GM21360 (cell line): ENCODE results near the gene CNN1.
"Not testable (repeated sequence)": the region's sequence is repeated elsewhere in the genome, so short reads cannot be mapped to it uniquely, and the experiment has no call there.

Experiments used
- ATAC-seq: cut with Tn5 transposase; IDR thresholded peaks from one replicate; pipeline ENCODE4 v1.9.1; 2021; ENCODE audit warnings: mild to moderate bottlenecking, moderate library complexity; ENCODE audit not compliant: unreplicated experiment

CNN1 gene

DNA sequence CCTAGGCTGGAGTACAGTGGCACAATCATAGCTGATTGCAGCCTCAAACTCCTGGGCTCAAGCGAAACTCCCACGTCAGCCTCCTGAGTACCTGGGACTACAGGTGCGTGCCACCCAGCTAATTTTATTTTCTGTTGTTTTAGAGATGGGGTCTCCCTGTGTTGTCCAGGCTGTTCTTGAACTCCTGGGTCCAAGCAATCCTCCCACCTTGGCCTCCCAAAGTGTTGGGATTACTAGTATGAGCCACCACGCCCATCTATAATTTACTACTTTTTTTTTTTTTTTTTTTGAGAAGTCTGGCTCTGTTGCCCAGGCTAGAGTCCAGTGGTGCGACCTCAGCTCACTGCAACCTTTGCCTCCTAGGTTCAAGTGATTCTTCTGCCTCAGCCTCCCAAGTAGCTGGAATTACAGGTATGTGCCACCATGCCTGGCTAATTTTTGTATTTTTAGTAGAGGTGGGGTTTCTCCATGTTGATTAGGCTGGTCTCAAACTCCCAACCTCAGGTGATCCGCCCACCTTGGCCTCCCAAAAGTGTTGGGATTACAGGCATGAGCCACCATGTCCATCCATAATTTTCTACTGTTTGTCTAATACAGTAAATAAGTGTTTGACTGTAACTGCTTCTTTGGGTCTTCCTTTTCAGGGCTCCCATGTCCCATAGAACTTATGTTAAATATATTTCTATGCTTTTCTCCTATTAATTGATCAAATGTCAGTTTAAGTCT is 25.6 kb downstream of the CNN1 start:
- ATAC-seq: not testable (repeated sequence)

DNA sequence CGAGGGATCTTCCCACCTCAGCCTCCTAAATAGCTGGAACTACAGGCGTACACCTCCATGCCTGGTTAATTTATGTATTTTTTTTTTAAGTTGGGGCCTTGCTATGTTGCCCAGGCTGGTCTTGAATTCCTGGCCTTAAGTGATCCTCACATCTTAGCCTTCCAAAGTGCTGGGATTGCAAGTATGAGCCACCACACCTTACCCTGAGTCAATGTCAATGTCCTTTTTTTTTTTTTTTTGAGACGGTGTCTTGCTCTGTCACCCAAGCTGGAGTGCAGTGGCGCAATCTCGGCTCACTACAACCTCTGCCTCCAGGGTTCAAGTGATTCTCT is 27.0 kb downstream of the CNN1 start:
- not testable (repeated sequence) for ATAC-seq

GRCh38 chr19:11566164-11566563 is 27.5 kb downstream of the CNN1 start:
- no peak for ATAC-seq

- ATAC-seq: no peak
Observed at GRCh38 chr19:11570039-11570462, 31.4 kb downstream of the CNN1 start.

- not testable (repeated sequence) for ATAC-seq
Observed at GRCh38 chr19:11573354-11573753, 34.7 kb downstream of the CNN1 start.

GRCh38 chr19:11573763-11574162 is 35.1 kb downstream of the CNN1 start:
- ATAC-seq: not testable (repeated sequence)

DNA sequence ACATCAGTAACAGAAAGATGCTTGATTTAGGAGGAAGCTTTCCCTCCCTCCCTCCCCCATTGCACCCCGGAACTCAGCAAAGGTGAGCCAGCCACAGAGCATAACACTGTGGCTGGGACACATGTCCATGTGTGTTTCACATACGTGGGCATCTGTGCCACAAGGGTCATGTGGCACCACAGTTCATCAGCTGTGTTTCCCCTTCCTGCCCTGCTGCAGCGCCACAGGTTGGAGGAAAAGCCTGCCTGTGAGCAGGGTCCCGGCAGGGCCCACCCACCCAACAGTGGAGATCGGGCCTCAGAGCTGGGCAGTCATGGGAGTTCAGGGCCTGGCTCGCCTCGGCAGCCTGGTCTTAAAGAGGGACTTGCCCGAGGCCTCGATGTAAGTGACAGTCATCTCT is 36.0 kb downstream of the CNN1 start:
- no peak for ATAC-seq

DNA sequence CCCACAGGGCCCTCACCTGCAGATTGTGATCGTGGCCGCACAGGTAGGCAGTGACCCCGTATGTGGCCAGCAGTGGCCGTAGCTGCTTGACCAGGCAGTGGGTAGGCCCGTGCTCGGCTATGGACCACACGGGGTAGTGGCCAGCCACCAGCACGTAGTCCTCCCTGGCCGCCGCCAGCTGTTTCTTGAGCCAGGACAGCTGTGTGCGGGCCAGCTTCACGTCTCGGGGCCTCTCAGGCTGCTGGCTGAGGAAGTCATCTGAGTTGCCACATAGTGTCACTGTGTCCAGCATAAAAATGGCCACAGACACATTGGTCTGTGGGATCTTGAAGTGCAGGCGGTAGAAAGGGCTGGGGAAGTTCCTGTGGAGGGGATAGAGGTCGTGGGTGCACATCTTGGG is 37.6 kb downstream of the CNN1 start:
- ATAC-seq: no peak

DNA sequence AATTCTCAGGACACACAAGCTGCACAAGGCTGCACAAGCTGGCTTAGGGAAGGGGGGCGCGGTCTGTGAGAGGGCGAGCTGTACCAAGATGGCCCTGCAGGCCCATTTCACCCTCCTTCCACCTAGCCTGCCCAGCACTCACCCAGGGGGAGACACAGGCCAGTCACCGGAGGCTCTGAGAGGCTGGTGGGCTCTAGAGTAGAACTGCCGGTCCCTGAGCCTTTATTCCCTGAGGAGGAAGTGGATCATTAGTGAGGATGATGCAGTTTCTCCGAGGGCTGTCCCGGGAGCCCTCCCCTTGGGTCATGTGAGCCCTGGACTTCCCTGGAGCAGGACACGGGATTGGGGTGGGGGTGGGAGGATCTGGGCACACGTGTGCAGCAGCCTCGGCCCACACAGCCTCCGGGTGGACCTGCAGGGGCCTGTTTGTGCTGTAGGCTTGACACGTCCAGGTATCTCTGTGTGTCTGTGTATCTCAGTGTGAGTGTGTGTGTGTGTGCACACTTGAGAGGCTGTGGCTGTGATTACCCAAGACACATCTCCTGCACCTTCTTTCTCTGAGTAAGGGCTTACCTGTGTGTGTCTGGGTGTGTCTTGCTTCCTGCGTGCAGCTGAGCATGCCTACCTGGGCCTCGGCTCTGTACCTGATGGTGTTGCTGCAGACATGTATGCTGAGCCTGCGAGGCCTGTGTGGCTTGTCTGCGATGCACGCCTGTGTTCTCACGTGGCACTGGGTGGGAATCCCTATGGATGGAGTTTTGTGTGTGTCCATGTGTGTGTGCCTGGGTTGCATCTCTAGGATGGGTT is 39.0 kb downstream of the CNN1 start, which contains the start of gene ACP5:
Gene ACP5, minus strand, starts transcription at position 195 of the 807 bp plus-strand sequence. CDS start 328 bp downstream, outside the sequence.
- no peak for ATAC-seq

DNA sequence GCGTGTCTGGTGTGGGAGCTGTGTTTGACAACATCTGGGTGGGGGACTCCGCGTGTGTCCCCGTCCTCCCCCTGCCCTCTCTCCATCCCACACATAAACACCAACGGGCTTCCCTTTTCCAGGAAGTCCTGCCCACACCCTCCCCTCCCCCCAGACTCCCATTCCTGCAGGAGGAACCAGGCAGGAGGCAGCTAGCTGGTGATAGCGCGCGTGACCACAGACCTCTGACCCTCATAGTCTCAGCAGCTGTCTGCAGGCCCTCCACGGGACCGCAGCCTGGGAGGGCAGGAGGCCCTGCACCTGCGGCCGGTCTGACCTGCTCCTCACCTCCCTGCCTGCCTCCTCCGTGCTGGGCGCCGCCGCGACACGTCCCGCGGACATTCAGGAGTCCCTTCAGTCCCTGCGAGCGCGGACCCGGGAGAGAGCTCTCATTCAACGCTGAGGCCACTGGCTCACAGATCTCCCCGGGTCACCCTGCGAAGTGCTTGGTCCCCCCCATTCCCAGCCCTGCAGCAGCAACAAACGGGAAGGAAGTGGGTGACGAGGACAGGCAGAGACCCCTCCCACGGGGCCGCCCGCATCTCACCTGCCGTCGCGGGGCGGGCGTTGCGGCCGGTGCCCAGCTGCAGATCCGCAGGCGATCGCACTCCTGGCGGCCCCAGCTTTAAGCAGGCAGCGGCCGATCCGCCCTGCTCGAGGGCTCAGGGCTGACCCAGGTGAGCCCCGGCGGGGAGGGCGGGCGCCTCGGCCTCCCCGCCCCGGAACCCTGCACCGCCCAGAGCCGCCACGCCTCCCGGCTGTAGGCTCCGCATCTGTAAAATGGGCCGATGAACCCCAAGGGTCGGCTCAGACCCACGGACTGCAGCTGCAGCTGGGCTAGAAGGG is 39.8 kb downstream of the CNN1 start:
- ATAC-seq: no peak

GRCh38 chr19:11580116-11580515 is 41.5 kb downstream of the CNN1 start:
- no peak for ATAC-seq

- peak; percentile 56 for ATAC-seq
Observed at GRCh38 chr19:11581740-11582139, 43.1 kb downstream of the CNN1 start.

GRCh38 chr19:11586331-11586730 is 47.7 kb downstream of the CNN1 start:
- ATAC-seq: no peak

- no peak for ATAC-seq
Observed at GRCh38 chr19:11587302-11587974, 48.8 kb downstream of the CNN1 start.

- ATAC-seq: no peak
Observed at GRCh38 chr19:11587975-11588631, 49.5 kb downstream of the CNN1 start.

GRCh38 chr19:11594084-11594483 is 55.4 kb downstream of the CNN1 start:
- ATAC-seq: no peak

DNA sequence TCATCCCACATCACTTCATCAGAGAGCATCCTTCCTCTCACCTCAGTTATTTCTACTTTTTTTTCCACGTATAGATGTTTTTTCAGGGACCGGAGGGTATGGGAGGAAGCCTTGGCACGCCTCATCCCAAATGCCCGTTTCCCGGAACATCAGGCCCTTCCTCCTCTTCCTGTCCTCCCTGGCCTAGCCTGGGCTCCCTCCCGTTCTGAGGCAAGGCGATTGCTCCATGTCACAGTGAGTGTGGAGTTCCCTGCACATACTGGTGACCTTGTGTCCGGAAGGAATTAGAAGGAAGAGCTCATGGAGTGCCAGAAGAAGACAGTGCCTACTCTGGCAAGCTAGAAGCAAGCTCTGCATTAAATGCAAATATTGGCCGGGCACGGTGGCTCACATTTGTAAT is 57.5 kb downstream of the CNN1 start:
- no peak for ATAC-seq

- ATAC-seq: peak; percentile 95
Observed at GRCh38 chr19:11597202-11598102, 58.8 kb downstream of the CNN1 start, which contains the start of gene ZNF627. Gene ZNF627 (plus strand): TSS chr19:11597483. CDS start chr19:11597628, 145 bp downstream.

DNA sequence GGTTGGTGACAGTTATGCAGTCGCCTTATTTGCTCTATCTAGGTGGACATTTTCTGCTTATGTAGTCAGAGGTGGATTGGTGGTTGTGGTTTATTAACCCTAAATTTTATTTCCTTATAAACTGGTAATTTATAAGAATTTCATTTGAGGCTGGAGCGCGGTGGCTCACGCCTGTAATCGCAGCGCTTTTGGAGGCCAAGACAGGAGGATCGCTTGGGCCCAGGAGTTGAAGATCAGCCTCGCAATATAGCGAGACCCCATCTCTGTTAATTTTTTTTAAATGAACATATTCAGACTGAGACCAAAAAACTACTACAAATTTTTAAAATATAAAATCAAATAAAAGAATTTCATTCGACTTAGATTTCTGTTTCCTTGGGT is 59.4 kb downstream of the CNN1 start:
- no peak for ATAC-seq
